ENCODE measurements around the gene DIP2C.
"Not testable (repeated sequence)": the region's sequence is repeated elsewhere in the genome, so short reads cannot be mapped to it uniquely, and the experiment has no call there.

The DIP2C gene

DNA sequence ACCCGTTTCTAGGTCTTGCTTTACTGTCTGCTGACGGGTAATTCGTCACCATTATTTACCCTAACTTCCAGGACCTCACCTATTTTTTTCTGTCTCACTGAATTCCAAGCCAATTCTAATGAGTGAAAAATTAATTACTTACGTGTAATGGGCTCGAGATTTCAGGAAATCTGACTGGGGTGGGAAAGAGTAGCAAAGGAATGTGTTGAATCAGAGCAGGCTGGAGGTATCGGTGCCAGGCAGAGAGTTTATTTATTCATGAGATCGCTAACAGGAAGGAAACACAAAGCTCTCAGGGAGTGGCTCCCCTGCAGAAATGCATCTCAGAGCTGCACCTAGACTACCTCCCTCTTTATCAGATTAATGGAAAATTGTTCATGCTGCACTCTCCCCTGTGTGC lies 4.0 kb upstream of the DIP2C start:
- DNase-seq = no peak

DNA sequence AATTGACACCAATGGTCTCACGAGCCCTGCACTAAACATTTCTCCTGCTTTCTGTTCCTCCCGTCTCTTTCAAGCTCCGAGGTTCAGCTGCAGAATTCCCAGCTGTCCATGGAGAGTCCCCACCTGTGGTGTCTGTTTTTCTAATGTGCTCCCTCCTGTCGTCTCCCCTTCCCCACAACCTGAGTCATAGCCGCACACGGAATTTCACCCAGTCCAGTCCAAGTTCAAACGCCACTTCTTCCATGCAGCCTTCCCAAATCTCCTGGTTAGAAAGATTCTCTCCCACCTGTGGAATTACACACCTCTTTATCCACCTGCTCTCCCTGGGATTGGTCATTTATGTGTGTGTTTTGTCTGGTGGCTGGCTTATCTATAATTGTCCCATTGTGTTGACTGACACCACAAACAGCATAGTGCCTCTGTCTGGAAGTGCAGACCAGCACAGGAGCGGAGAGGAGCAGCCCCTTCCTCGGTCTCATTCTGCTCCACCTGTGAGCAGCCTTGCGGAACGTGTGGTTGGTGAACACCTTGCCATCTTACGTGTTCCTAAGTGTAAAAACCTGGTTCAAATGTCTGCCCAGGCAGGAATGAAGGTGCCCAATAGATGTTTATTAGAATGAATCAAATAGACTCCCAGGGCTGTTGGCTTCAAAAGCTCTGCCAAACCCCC lies 3.3 kb upstream of the DIP2C start:
- no peak for DNase-seq

DNA sequence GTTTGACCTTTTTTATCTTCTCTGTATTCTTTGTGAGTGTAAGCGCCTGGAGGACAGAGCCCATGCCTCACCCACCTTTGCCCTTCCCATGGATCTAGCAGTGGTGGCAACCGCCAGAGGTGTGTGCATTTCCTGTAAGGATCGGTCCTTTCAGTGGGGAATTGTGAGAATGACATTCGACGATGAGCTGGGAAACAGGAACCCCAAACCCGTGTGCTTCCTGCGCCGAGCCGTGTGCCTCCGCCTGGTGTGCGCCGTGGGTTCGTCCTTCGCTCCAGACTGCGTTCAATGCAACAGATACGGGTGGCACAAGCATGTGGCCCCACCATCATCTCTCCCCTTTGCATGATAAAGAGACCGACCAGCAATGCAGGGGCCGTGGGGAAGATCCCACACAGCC lies 1.7 kb upstream of the DIP2C start:
- no peak for DNase-seq

DNA sequence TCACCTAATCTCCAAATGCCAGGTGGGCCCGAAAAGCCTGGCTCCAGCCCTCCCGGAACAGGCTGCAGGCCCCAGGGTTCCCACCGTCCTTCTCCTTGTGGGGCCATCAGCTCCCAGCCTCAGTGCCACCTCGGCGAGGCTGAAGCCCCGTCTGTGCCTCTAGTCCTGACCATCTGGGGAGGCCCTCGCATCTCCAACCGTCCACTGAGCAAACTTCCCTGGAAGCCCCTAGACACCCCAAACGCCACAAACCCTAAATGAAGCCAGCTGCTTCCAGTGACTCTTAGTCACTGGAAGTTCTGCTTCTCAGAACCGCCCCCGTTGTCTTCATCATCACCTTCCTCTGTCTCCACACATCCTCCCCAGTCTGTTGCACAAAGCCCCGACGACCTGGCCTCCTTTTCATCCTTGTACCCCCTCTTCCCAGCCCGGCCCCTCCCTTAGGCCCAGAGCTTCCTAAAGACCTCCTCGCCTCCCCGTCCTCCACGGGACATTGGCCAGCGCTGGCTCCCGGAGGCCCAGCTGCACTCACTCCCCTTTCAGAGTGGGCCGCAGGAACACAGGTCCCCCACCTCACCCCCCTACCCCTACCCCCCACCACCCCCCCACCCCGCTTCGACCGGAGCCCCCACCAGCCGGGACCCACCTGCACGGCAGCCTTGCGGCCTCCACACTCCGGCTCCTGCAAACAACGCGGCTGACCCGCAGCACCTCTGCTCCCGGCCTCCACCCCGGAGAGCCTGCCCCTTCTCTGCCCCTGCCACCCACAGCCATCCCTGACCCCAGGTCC lies 1.1 kb upstream of the DIP2C start:
- no peak for DNase-seq

DNA sequence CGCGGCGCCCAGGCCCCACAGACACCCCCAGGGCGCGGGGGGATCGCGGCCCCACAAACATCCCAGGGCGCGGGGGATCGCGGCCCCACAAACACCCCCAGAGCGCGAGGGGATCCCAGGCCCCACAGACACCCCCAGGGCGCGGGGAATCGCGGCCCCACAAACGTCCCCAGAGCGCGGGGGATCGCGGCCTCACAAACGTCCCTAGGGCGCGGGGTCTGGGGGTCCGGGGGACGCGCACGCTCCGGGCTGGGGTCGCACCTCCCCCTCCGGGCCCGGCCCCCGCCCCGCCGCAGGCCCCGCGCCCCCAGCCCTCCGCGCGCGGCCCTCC lies 382 bp downstream of the DIP2C start:
- DNase-seq = no peak

DNA sequence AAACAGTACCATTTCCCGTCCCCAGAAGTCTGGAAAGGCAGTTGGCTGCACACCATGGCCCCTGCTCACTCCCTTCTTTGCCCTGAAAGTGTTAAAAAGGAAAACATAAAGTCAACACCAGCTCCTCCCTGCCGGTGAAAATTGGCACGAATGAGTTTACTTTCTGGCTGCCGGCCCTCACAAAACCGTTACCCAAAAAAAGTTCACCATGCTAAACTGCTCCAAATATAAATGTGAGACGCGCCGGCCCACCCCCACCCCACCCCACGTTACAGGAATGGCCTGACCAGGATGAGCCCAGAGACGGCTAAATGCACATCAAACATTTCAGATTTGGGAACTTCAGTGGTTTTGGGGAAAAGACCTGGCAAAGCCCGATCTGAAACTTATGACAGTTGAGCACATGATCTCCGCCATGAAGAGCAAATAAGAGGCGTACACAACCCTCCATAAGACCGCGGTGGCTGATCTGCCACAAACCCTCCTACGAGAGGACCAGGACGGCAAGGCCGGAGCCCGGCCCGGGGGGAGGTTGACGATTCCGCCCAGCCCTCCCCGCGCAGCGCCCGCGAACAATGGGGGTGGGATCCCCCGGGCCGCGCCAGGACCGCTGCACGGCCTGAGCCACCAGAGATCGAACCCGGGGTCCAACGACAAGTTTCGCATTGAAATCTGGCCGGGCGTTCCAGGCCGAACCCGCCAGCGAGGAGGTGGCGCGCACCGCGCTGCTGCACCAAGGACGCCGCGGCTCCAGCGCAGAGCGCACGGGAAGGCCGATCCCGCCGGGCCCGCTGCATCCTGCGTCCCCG lies 952 bp downstream of the DIP2C start:
- DNase-seq = no peak

DNA sequence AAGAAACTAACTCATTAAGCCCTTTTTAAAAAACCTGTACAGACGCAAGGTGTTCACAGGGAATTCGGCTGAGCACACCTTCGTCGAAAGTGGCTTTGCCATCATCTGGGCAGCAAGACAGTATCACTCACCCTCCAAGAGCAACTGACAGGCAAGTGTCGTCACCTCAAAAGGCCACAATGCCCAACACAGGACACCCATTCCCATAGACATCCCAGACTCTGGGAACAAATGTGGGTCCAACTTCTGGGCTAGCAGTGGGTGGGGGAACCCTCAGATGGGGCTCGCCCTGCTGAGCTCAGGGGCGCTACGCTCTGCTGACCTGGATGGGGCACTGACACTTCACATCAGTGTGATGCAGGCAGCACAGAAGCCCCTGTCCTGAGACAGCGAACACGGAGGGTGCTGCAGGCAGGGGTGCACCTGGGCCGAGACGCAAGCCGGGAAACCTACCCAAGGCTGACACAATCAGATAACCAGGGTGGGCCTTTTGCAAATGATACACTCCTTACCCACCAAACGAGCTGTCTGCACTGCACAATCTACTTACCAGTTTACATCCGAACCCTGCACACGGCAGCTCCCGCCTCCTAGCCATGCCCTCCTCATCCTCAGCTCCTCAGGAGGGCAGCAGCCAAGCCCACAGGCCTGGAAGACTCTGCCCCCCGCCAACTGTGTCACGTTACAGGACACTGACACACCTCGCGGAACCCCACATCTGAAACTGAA lies 1.7 kb downstream of the DIP2C start:
- DNase-seq = no peak

DNA sequence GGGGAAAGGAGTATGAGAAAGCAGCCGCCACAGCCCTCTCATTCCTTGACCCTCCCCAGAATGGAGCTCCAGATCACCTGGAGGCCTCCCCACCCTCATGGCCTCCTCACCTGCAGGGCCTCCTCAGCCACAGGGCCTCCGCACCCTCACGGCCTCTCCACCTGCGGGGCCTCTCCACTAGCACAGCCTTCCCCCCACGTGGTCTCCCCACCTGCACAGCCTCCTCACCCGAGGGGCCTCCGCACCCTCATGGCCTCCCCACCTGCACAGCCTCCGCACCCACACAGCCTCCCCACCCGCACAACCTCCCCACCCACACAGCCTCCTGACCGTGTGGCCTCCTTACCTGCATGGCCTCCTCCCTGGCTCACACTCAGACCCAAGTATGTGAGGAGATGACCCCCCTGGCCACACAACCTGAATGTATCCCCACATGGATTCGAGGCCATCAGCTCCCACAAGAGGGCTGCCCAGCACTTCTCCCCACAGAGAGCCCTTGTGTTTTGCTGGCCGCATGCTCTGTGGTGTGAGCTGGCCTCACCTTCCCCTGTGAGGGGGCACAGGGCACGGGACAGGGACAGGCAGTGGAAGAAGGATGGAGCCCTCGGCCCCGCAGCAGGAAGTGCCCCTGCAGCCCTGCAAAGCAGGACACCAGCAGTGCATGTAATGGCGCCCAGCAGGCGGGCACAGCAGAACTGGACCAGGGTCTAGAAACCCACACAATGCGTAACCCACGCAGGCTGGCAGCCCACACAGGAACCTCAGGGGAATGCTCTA lies 3.1 kb downstream of the DIP2C start:
- no peak for DNase-seq

DNA sequence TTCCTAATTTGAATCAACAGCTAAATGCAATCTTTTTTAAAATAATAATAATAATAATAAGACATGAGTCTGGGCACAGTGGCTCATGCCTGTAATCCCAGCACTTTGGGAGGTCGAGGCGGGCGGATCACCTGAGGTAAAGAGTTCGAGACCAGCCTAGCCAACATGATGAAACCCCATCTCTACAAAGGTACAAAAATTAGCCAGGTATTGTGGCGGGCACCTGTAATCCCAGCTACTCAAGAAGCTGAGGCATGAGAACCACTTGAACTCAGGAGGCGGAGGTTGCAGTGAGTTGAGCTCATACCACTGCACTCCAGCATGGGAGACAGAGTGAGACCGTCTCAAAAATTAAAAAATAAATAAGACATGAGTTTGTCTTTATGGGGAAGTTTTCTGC lies 3.9 kb downstream of the DIP2C start:
- no peak for DNase-seq

DNA sequence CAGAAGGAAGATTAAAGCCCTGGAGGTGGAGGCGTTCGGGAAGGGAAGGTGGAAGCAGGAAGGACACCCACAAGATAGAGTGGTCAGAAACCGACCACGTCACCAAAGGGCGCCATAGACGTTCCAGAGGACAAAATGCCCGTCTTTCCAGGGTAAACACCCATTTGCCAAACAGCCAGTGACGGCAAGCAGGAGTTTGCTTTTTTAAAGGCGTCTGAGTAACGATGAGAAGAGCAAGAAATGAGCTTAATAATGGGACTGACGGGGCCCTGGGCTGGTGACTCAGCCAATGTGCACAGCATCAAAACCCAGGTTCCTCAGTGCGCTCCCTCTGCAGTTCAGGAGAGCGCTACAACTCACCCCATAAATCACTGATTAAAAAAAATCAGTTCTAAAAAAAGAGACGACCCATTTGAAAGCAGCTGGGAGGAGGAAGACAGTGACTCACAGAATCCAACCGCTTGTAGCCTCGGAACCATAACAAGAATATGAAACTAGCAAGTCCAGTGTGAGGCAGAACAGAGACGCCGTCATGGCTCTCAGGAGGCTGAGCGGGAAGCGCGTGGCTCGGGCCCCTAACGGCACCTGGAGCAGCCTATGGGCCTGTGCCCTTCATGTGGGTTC lies 5.9 kb downstream of the DIP2C start:
- no peak for DNase-seq

DNA sequence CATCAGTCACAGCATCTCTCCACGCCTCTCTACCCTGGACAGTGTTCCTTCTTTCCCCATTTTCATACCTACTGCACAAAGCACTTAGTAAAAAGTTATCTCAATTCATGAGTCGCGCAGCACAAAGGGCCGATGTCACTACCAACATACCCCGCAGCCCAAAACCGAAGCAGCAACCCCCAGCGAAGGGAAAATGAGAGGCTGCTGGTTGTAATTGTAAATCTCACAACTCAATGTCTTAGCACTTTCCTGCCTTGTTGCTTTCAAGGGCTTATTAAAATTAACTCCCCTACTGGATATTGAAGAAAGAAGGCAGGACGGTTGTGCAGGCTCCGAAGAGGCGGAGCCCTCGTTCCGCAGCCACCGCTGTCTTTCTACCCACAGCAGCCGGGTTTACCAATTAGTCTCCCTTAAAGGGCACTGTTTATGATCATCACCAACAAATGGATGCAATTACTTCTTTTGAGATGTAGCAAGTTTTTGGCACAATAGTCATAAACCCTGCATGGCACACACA lies 6.5 kb downstream of the DIP2C start:
- no peak for DNase-seq

DNA sequence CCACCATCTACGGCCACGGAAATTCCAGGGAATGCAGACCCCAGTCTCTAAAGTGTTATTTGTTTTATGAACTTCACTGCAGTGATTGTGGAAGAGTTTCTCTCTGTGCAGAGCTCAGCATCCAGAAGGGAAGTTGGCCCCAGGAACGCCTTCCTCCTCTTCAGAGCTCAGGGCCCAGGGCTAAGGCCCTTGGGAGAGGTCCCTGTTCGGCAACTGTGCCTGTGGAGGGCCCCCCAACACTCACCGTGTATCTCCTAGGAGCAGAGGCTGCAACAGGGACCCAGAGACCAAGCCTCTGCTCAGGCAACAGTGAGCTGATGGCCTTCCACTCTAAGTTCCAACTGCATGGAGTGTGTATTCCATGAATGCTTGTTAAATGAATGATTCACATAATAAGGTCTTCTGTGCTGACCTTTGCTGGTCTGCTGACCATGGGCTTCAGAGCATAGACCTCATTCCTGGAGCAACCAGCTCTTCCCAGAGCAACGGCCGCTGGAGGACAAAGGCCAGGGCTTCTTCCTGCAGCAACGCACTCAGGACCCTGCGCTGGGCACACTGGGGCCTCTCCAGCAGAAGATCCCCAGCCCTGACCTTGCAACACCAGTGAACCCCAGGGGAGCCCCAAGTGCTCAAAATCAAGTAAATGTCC lies 7.7 kb downstream of the DIP2C start:
- no peak for DNase-seq

DNA sequence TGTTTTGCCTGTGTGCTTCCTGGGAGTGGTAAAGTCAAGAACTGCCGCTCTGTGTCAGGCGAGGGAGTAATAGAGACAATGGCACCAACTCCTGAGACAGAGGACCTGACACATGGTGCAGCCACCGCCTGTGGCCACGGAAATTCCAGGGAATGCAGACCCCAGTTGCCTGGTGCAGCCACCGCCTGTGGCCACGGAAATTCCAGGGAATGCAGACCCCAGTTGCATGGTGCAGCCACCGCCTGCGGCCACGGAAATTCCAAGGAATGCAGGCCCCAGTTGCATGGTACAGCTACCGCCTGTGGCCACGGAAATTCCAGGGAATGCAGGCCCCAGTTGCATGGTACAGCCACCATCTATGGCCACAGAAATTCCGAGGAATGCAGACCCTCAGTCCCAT lies 8.7 kb downstream of the DIP2C start:
- no peak for DNase-seq

DNA sequence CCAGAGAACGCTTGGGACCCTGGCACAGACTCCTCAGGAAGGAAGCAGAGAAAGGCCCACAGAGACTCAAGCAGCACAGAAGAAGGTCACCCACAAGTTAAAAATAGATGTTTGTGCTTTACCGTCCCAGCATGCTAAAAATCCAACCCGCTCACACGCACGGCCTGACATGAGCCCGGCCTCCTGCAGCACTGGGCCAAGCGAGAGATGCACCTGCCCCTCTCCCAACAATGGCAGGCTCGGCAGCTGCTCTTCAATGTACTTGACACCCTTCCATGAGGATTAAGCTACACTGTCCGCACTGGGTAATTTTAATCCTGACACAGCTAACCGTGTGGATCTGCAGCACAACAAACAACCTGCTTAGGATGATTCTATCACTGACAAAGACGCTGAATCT lies 9.3 kb downstream of the DIP2C start:
- no peak for DNase-seq

DNA sequence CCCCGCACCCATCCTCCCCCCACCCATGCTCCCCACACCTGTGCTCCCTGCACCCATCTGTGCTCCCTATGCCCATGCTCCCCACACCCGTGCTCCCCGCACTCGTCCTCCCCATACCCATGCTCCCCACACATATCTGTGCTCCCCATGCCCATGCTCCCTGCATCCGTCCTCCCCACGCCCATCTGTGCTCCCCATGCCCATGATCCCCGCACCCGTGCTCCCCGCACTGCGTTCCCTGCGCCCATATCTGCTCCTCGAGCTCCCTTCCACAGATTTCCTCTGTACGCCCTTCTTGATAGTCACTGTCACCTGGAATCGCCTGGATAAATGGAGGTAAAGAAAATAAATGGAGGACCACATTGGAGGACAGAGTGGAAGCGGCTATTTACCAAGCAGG lies 9.9 kb downstream of the DIP2C start:
- no peak for DNase-seq

DNA sequence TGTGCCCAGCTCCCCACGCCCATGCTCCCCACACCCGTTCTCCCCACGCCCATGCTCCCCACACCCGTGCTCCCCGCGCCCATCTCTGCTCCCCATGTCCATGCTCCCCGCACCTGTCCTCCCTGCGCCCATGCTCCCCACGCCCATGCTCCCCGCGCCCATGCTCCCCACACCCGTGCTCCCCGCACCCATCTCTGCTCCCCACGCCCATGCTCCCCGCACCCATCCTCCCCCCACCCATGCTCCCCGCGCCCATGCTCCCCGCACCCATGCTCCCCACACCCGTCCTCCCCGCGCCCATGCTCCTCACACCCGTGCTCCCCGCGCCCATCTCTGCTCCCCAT lies 10.8 kb downstream of the DIP2C start:
- not testable (repeated sequence) for DNase-seq

DNA sequence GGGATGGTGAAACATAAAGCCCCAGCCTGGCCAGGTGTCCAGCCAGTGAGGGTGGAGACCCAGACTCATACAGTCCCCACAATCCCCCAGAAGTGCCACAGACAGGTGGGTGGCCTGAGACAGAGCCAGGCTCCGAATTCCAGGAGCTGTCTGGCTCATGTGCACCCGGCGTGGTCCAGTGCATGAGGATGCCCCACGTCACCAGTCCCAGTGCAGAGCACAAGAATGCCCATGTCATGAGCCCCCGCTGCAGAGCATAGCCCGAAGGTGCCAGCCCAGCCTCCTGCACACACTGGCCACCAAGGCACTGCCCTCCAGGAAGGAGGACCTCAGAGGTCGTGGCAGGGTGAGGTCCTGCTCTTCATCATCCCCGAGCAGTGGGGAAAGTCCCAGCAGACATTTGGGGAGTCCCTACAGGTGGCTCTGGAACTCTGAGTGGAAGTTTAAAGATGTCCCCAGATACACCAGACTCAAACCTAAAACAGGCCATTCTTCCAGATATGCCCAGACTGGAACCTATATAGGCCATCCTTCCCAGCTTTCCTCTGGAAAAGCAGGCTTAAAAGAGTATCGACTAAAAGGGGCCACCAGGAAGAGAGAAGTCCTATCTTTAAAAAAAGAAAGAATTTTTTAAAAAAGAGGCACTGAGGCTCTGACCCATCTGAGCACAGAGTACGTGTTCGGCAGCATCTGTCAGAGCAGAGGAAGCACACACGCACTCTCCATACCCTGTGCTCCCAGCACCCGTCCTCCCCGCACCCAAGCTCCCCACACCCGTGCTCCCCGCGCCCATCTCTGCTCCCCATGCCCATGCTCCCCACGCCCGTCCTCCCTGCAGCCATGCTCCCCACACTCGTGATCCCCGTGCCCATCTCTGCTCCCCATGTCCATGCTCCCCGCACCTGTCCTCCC lies 11.5 kb downstream of the DIP2C start:
- no peak for DNase-seq

DNA sequence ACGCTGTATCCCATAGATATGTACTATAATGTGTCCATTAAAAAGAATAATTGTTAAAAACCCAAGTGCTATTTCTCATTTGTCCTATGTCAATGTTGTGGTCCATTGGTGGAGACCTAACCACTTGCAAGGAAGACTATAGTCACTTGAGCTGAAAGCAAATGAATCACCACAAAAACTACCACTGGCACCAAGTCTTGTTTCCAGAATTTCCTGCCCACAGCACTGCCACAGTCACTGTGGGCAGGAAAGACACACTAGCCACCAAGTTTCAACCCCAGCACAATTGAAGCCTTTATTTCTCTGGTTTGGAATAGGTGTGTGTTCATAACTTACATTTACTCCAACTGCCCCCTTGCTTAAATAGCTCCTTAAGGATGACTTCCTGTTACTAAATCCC lies 12.4 kb downstream of the DIP2C start:
- DNase-seq = no peak

DNA sequence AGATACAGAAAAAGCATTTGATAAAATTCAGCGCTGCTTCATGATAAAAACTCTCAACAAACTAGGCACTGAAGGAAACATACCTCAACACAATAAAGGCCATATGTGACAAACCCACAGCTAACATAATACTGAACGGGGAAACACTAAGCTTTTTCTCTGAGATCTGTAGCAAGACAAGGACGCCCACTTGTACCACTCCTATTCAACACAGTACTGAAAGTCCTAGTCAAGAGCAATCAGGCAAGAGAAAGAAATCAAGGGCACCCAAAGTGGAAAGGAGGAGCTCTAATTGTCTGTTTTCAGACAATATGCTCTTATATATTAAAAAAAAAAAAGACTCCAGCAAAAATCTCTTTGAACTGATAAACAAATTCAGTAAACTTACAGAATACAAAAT lies 13.3 kb downstream of the DIP2C start:
- no peak for DNase-seq

DNA sequence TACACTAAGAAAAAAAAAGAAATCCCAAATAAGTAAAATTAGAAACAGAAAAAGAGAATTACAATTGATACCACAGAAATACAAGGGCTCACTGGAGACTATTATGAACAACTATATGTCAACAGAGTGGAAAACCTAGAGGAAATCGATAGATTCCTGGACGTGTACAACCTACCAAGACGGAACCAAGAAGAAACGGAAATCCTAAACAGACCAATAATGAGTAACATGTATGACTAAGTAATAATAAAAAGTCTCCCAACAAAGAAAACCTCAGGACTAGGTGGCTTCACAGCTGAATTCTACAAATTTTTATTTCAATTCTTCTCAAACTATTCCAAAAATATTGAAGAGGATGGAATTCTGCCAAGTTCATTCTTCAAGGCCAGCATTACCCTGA lies 13.9 kb downstream of the DIP2C start:
- no peak for DNase-seq

Measured in effector CD4-positive, alpha-beta T cell (primary cell).